IMR-90 (cell line): ENCODE data around the gene GGA2. TPM values are rescaled to one million over a fixed set of nuclear protein-coding genes. Genes with fewer than 3 reads are reported as not detected.
A peak's percentile ranks its signal among the peaks of the same experiment; 100 is the strongest.

Source experiments
- ATAC-seq: fragments of 200-7000 bp; cut with Tn5 transposase; 2 replicates; pipeline ENCODE4 v1.9.1; 2020; ENCODE audit warnings: low read depth, mild to moderate bottlenecking, moderate library complexity
- BruUV-seq: library from RNA; stranded (reverse); fragments of 400-500 nt; replicated peaks from 2 replicates; lab custom pipeline; 2021; lab: Mats Ljungman, UMichigan
- CTCF ChIA-PET: fragments of 300-600 bp; formaldehyde crosslinking; extraction: SDS; loops from one replicate; lab custom pipeline; 2021; ENCODE audit warnings: antibody characterized with exemption; lab: Yijun Ruan, JAX
- POLR2A ChIA-PET: fragments of 300-600 bp; sonication (Branson Sonifier 250); formaldehyde crosslinking; loops from one replicate; lab custom pipeline; 2022; ENCODE audit warnings: antibody characterized with exemption; ENCODE audit not compliant: unreplicated experiment; lab: Charles Lee
- DNase-seq: peaks from one replicate; pipeline ENCODE4 v3.0.0; 2013
- H2AFZ ChIP-seq: replicated peaks from 2 replicates; pipeline ENCODE3; 2013; ENCODE audit warnings: low read length, mild to moderate bottlenecking; ENCODE audit not compliant: poor library complexity
- H2AK5ac ChIP-seq: 2 replicates; pipeline ENCODE4 v1.6.1; 2013; ENCODE audit warnings: low read depth, low read length, inconsistent platforms
- H2AK9ac ChIP-seq: replicated peaks from 2 replicates; pipeline ENCODE3; 2013; ENCODE audit warnings: mild to moderate bottlenecking, low read depth, low read length, moderate library complexity; ENCODE audit not compliant: poor library complexity
- H2BK120ac ChIP-seq: 2 replicates; pipeline ENCODE4 v1.6.1; 2013; ENCODE audit warnings: low read depth, low read length, inconsistent platforms
- H2BK15ac ChIP-seq: 3 replicates; pipeline ENCODE4 v1.6.1; 2013; ENCODE audit warnings: low read depth, low read length, inconsistent platforms
- H2BK20ac ChIP-seq: 2 replicates; pipeline ENCODE4 v1.6.1; 2013; ENCODE audit warnings: low read depth, mild to moderate bottlenecking, inconsistent platforms, low read length, moderate library complexity
- H2BK5ac ChIP-seq: 2 replicates; pipeline ENCODE4 v1.6.1; 2013; ENCODE audit warnings: mild to moderate bottlenecking, low read depth, low read length, inconsistent platforms; ENCODE audit not compliant: poor library complexity, severe bottlenecking
- H3K14ac ChIP-seq: replicated peaks from 2 replicates; pipeline ENCODE4 v1.6.1; 2013; ENCODE audit warnings: low read depth, low read length, inconsistent platforms
- H3K18ac ChIP-seq: 2 replicates; pipeline ENCODE4 v1.6.1; 2013; ENCODE audit warnings: low read depth, low read length, control low read depth
- H3K23ac ChIP-seq: 2 replicates; pipeline ENCODE4 v1.6.1; 2013; ENCODE audit warnings: low read depth, low read length, inconsistent platforms
- H3K27ac ChIP-seq: 2 replicates; pipeline ENCODE4 v1.5.1; 2013; ENCODE audit warnings: mild to moderate bottlenecking, control low read depth, low read length; ENCODE audit not compliant: insufficient read depth
- H3K27me3 ChIP-seq: 2 replicates; pipeline ENCODE4 v1.6.1; 2013; ENCODE audit warnings: low read length; ENCODE audit not compliant: control insufficient read depth, insufficient read depth
- H3K36me3 ChIP-seq: 2 replicates; pipeline ENCODE4 v1.6.1; 2013; ENCODE audit warnings: low read length, mixed read lengths; ENCODE audit not compliant: control insufficient read depth, insufficient read depth
- H3K4ac ChIP-seq: 2 replicates; pipeline ENCODE4 v1.6.1; 2013; ENCODE audit warnings: low read depth, low read length, inconsistent platforms
- H3K4me1 ChIP-seq: 2 replicates; pipeline ENCODE4 v1.6.1; 2013; ENCODE audit warnings: low read length, mixed read lengths; ENCODE audit not compliant: control insufficient read depth, insufficient read depth
- H3K4me2 ChIP-seq: 2 replicates; pipeline ENCODE4 v1.6.1; 2013; ENCODE audit warnings: low read depth, mild to moderate bottlenecking, control low read depth, low read length, moderate library complexity
- H3K4me3 ChIP-seq: 2 replicates; pipeline ENCODE4 v1.5.1; 2013; ENCODE audit warnings: low read depth, mild to moderate bottlenecking, control low read depth, low read length, moderate library complexity; ENCODE audit not compliant: insufficient read depth
- H3K56ac ChIP-seq: 2 replicates; pipeline ENCODE4 v1.6.1; 2013; ENCODE audit warnings: low read length, inconsistent platforms; ENCODE audit not compliant: insufficient read depth; ENCODE audit errors: extremely low read depth
- H3K79me1 ChIP-seq, 2 experiments: 2 replicates each; pipeline ENCODE4 v1.6.1; 2013; ENCODE audit warnings: low read length in 2 of 2, inconsistent platforms in 1 of 2, low read depth in 1 of 2
- H3K9ac ChIP-seq: 2 replicates; pipeline ENCODE4 v1.6.1; 2013; ENCODE audit warnings: low read depth, low read length, control low read depth
- H3K9me1 ChIP-seq: 2 replicates; pipeline ENCODE4 v1.6.1; 2013; ENCODE audit warnings: low read length, inconsistent platforms; ENCODE audit not compliant: insufficient read depth
- H3K9me3 ChIP-seq: 2 replicates; pipeline ENCODE4 v1.6.1; 2013; ENCODE audit warnings: low read length; ENCODE audit not compliant: control insufficient read depth, insufficient read depth
- H4K20me1 ChIP-seq: 2 replicates; pipeline ENCODE4 v1.6.1; 2013; ENCODE audit warnings: low read length, inconsistent platforms; ENCODE audit not compliant: insufficient read depth
- H4K5ac ChIP-seq: 2 replicates; pipeline ENCODE4 v1.6.1; 2013; ENCODE audit warnings: mild to moderate bottlenecking, low read depth, low read length, control low read depth
- H4K8ac ChIP-seq, 2 experiments: 2 replicates each; pipeline ENCODE4 v1.6.1; 2013; ENCODE audit warnings: low read depth in 2 of 2, low read length in 2 of 2, control low read depth in 1 of 2, inconsistent platforms in 1 of 2
- H4K91ac ChIP-seq: 2 replicates; pipeline ENCODE4 v1.6.1; 2013; ENCODE audit warnings: low read depth, low read length, inconsistent platforms; ENCODE audit not compliant: insufficient read depth
- BHLHE40 ChIP-seq: fragments of 150-350 bp; IDR thresholded peaks from 2 replicates; pipeline ENCODE4 v1.6.1; 2016; ENCODE audit warnings: mild to moderate bottlenecking, low read depth, low read length
- CEBPB ChIP-seq: IDR thresholded peaks from 2 replicates; pipeline ENCODE4 v1.6.1; 2012; ENCODE audit warnings: low read depth, low read length, improper control_type of control experiment
- CHD1 ChIP-seq: IDR thresholded peaks from 2 replicates; pipeline ENCODE4 v1.6.1; 2012; ENCODE audit warnings: low read depth, low read length, improper control_type of control experiment
- ELK1 ChIP-seq: fragments of 150-350 bp; IDR thresholded peaks from 2 replicates; pipeline ENCODE4 v1.6.1; 2016; ENCODE audit warnings: low read depth, mild to moderate bottlenecking, low read length, moderate library complexity, borderline replicate concordance
- MAFK ChIP-seq: IDR thresholded peaks from 2 replicates; pipeline ENCODE4 v1.6.1; 2012; ENCODE audit warnings: low read depth, low read length, improper control_type of control experiment
- MAZ ChIP-seq: IDR thresholded peaks from 2 replicates; pipeline ENCODE4 v1.6.1; 2012; ENCODE audit warnings: low read depth, mild to moderate bottlenecking, low read length, improper control_type of control experiment, moderate library complexity, borderline replicate concordance
- MXI1 ChIP-seq: IDR thresholded peaks from 2 replicates; pipeline ENCODE4 v1.6.1; 2012; ENCODE audit warnings: low read depth, mild to moderate bottlenecking, low read length, moderate library complexity, borderline replicate concordance
- NFE2L2 ChIP-seq: fragments of 150-350 bp; IDR thresholded peaks from 2 replicates; pipeline ENCODE4 v1.6.1; 2016; ENCODE audit warnings: low read depth, mild to moderate bottlenecking, low read length
- POLR2A ChIP-seq: IDR thresholded peaks from 2 replicates; pipeline ENCODE4 v1.6.1; 2012; ENCODE audit warnings: mild to moderate bottlenecking, low read depth, low read length
- RAD21 ChIP-seq: IDR thresholded peaks from 2 replicates; pipeline ENCODE4 v1.6.1; 2012; ENCODE audit warnings: low read length, improper control_type of control experiment
- RFX5 ChIP-seq: IDR thresholded peaks from 2 replicates; pipeline ENCODE4 v1.8.0; 2012; ENCODE audit warnings: low read depth, mild to moderate bottlenecking, low read length, moderate library complexity
- SMC3 ChIP-seq: fragments of 150-350 bp; IDR thresholded peaks from 2 replicates; pipeline ENCODE4 v1.6.1; 2016; ENCODE audit warnings: low read depth, mild to moderate bottlenecking, antibody characterized with exemption, low read length, moderate library complexity
- WGBS, 2 experiments: methylation state at CpG; one replicate each; pipeline versions ENCODE4 v1.1.5 to v1.1.7; 2013; ENCODE audit warnings: missing lambda C conversion rate in 2 of 2; ENCODE audit not compliant: insufficient read length in 1 of 2; ENCODE audit errors: extremely low coverage in 2 of 2; 5-methylcytosine and 5-hydroxymethylcytosine counted together
- dilution Hi-C: fragments of 300-500 bp; cut with HindIII; formaldehyde crosslinking; loops from one replicate; pipeline ENCODE4 v1.14.3; 2018; ENCODE audit warnings: low sequenced_read_pairs; ENCODE audit not compliant: unreplicated experiment
- in situ Hi-C: fragments of 300-500 bp; cut with MboI; formaldehyde crosslinking; loops from 3 replicates; pipeline ENCODE4 v1.14.3; 2019; ENCODE audit warnings: low sequenced_read_pairs, inconsistent platforms, mixed read lengths
- intact Hi-C: fragments of 100-400 bp; cut with micrococcal nuclease; formaldehyde crosslinking; loops from 2 replicates; pipeline ENCODE4 v1.10.0; 2022
- polyA plus RNA-seq, 3 experiments: library from polyadenylated mRNA; depleted of rRNA; stranded (reverse); fragments of >200 nt; gene quantifications; 2 replicates each; pipeline ENCODE4 v1.2.3, GENCODE V29; 2012; ENCODE audit warnings: low replicate concordance in 1 of 3
- total RNA-seq: library from RNA; depleted of rRNA; stranded (reverse); fragments of >200 nt; gene quantifications from 2 replicates; pipeline ENCODE4 v1.2.3, GENCODE V29; 2012
- TF ChIP-seq, protein P1 (sequence below): fragments of 150-350 bp; IDR thresholded peaks from 2 replicates; pipeline ENCODE4 v1.6.1; 2017; ENCODE audit warnings: mild to moderate bottlenecking, antibody characterized with exemption, low read length, low read depth

GGA2 gene
- total and polyA plus RNA-seq, 2 of the 4 experiments (the other 2 are of a cell fraction), result 16.5 to 30.1 TPM

DNA sequence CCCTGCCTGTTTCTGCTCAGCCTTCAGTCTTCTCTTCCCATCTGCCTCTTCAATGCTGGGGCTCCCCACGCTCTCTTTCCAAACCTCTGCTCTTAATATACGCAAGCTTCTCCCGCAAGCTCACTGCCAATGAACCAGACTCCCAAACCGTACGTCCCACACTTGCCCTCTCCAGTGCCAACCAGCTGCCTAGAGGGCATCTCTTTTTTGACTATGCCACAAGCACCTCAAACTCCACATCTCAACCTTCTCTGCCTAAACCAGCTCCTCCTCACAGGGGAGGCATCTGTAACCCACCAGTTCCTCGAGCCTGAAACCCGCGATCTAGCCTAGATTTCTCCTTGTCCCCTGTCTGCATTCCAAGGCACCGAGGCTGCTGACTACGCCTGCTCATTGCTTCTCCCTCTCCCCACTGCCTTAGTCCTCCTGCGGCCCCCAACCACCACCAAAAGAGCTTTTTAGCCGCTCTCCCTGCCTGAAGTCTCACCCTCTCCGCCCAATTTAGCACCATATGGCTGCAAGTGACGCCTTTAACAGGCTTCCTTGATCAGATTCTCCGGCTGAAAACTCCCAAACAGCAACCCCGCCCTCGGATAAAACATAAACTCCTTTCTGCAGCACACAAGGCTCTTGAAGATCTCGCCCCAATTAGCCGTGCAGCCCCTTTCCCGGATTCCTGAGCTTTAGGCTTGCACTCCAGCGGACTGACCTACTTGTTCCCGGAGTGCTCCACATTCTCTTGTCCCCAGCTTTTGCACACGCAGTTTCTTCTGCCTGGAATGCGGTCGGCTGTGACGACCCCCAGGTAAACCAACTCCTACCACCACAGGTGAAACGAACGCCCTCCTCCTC lies 1.5 kb downstream of the GGA2 start (continued):
- TF ChIP-seq, protein P1, sequence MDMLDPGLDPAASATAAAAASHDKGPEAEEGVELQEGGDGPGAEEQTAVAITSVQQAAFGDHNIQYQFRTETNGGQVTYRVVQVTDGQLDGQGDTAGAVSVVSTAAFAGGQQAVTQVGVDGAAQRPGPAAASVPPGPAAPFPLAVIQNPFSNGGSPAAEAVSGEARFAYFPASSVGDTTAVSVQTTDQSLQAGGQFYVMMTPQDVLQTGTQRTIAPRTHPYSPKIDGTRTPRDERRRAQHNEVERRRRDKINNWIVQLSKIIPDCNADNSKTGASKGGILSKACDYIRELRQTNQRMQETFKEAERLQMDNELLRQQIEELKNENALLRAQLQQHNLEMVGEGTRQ, result no peak
- no peak for TF ChIP-seq NFE2L2

GRCh38 chr16:23506606-23506994 lies 3.7 kb downstream of the GGA2 start:
- H3K27me3 ChIP-seq, result no peaks in the 10 kb centered on the region
- no peak overlapping the region for H3K14ac ChIP-seq
- H3K4me2 ChIP-seq, result no peak overlapping the region
- peaks cover 32 to 79% of the 10 kb centered on the region in 2 experiments for H3K79me1 ChIP-seq
- peaks cover 15% of the 10 kb centered on the region for H3K4me1 ChIP-seq
- ChIA-PET POLR2A (no interaction called here), CTCF (no interaction called here)
- no peak overlapping the region for H3K18ac ChIP-seq
- no peak overlapping the region for H3K4ac ChIP-seq
- no peak overlapping the region for H2AK5ac ChIP-seq
- intact Hi-C loops, result no loop called here
- no peak overlapping the region for H2BK20ac ChIP-seq
- H4K20me1 ChIP-seq, result peaks cover 67% of the 10 kb centered on the region
- H2AFZ ChIP-seq, result no peak overlapping the region
- H4K5ac ChIP-seq, result no peak overlapping the region
- ATAC-seq, result no peak
- no peak overlapping the region for H2BK15ac ChIP-seq
- no peak overlapping the region for H3K9ac ChIP-seq
- dilution Hi-C loops, result no loop called here
- H4K91ac ChIP-seq, result no peak overlapping the region
- WGBS, 2 experiments, result 100% methylated on average over 7 of the region's 8 CpGs; no CpG with 5 or more reads in 1 of the 2 experiments
- 0 out of 2 replicates have a peak overlapping the region, but pooled peaks have one; percentile 9 for H3K23ac ChIP-seq
- H4K8ac ChIP-seq, result no peak overlapping the region
- H3K36me3 ChIP-seq, result peaks cover 2% of the 10 kb centered on the region; the same call in 1 of the 2 replicates
- peak overlapping the region; percentile 61 for H2AK9ac ChIP-seq
- H3K56ac ChIP-seq, result no peak overlapping the region
- H2BK5ac ChIP-seq, result no peak overlapping the region
- H2BK120ac ChIP-seq, result no peak overlapping the region
- H3K4me3 ChIP-seq, result no peak overlapping the region
- no peak overlapping the region for H3K27ac ChIP-seq
- no peaks in the 10 kb centered on the region for H3K9me3 ChIP-seq
- in situ Hi-C loops, result no loop called here
- H3K9me1 ChIP-seq, result peaks cover 21% of the 10 kb centered on the region
- no peak for DNase-seq
- BruUV-seq, result no TSS peak
- TF ChIP-seq NFE2L2 (no peak), POLR2A (no peak), ELK1 (no peak), SMC3 (no peak), RAD21 (no peak), MAZ (no peak), MAFK (no peak), CEBPB (no peak), MXI1 (no peak), RFX5 (no peak), CHD1 (no peak), BHLHE40 (no peak)
- TF ChIP-seq, protein P1, result no peak
